Keratinocyte (primary cell): ENCODE results near the gene ZCWPW1. TPM values are rescaled to one million over a fixed set of nuclear protein-coding genes. Genes with fewer than 3 reads are reported as not detected.

ENCODE experiments used
- DNase-seq: peaks from one replicate; pipeline ENCODE4 v3.0.0-alpha.2; 2011; ENCODE audit warnings: low read depth, missing footprints, low spot score
- FAIRE-seq: peaks from 2 replicates; lab custom pipeline; 2011; peaks lifted over from hg19 to GRCh38; lab: Jason Lieb, UNC
- H2AFZ ChIP-seq: 2 replicates; pipeline ENCODE4 v1.6.0; 2012; ENCODE audit warnings: low read length, control low read depth, inconsistent platforms; ENCODE audit not compliant: control insufficient read depth
- H3K27ac ChIP-seq: 2 replicates; pipeline ENCODE4 v1.5.1; 2011; ENCODE audit warnings: low read length; ENCODE audit not compliant: control insufficient read depth, insufficient read depth
- H3K27me3 ChIP-seq: 3 replicates; pipeline ENCODE4 v1.6.0; 2011; ENCODE audit warnings: low read length; ENCODE audit not compliant: control insufficient read depth, insufficient read depth; ENCODE audit errors: extremely low read depth
- H3K36me3 ChIP-seq, 2 experiments: 2 replicates in 1 of 2; 3 replicates in 1 of 2; pipeline ENCODE4 v1.5.1; 2011; ENCODE audit warnings: low read length in 2 of 2, mild to moderate bottlenecking in 1 of 2; ENCODE audit not compliant: control insufficient read depth in 2 of 2, insufficient read depth in 2 of 2; ENCODE audit errors: extremely low read depth in 1 of 2
- H3K4me1 ChIP-seq: 3 replicates; pipeline ENCODE4 v1.5.1; 2011; ENCODE audit warnings: low read length; ENCODE audit not compliant: control insufficient read depth, insufficient read depth; ENCODE audit errors: extremely low read depth
- H3K4me2 ChIP-seq: 3 replicates; pipeline ENCODE4 v1.6.0; 2011; ENCODE audit warnings: low read depth, low read length; ENCODE audit not compliant: control insufficient read depth, insufficient read depth; ENCODE audit errors: extremely low read depth
- H3K4me3 ChIP-seq, 3 experiments: fragments of 200-600 bp in 1 of 3; sonication (generic) in 1 of 3; 2 replicates in 2 of 3; 3 replicates in 1 of 3; pipeline ENCODE4 v1.5.1; 2011 to 2016; ENCODE audit warnings: low read length in 3 of 3, mild to moderate bottlenecking in 3 of 3, control low read depth in 2 of 3, inconsistent platforms in 1 of 3, low read depth in 1 of 3, mixed read lengths in 1 of 3, mixed run types in 1 of 3, moderate library complexity in 1 of 3; ENCODE audit not compliant: control insufficient read depth in 2 of 3, insufficient read depth in 2 of 3; ENCODE audit errors: extremely low read depth in 1 of 3
- H3K79me2 ChIP-seq: 2 replicates; pipeline ENCODE4 v1.6.0; 2012; ENCODE audit warnings: low read length; ENCODE audit not compliant: control insufficient read depth, insufficient read depth
- H3K9ac ChIP-seq: 3 replicates; pipeline ENCODE4 v1.6.0; 2011; ENCODE audit warnings: low read length; ENCODE audit not compliant: control insufficient read depth, insufficient read depth; ENCODE audit errors: extremely low read depth
- H3K9me1 ChIP-seq: 3 replicates; pipeline ENCODE4 v1.6.0; 2011; ENCODE audit warnings: low read length; ENCODE audit not compliant: control insufficient read depth, insufficient read depth; ENCODE audit errors: extremely low read depth
- H3K9me3 ChIP-seq: 2 replicates; pipeline ENCODE4 v1.5.1; 2012; ENCODE audit warnings: low read depth, low read length; ENCODE audit not compliant: control insufficient read depth
- H4K20me1 ChIP-seq: 3 replicates; pipeline ENCODE4 v1.6.0; 2011; ENCODE audit warnings: low read length; ENCODE audit not compliant: control insufficient read depth, insufficient read depth; ENCODE audit errors: extremely low read depth
- EZH2 ChIP-seq: IDR thresholded peaks from one replicate; pipeline ENCODE4 v1.6.1; 2012; ENCODE audit warnings: inconsistent platforms, mild to moderate bottlenecking, low read length, moderate library complexity
- dilution Hi-C: fragments of 300-500 bp; cut with MboI; formaldehyde crosslinking; loops from one replicate; pipeline ENCODE4 v1.7.0; 2020; ENCODE audit warnings: low sequenced_read_pairs; ENCODE audit not compliant: extremely low pct_ligation_motif_present
- polyA plus RNA-seq, 5 experiments: library from polyadenylated mRNA; depleted of rRNA in 3 of 5; stranded (reverse) in 3 of 5; stranded (forward) in 1 of 5; unstranded in 1 of 5; fragments of >200 nt; gene quantifications; 1 replicate in 1 of 5; 2 replicates in 3 of 5; 3 replicates in 1 of 5; pipeline versions ENCODE4 v1.2.1 to v1.2.3, GENCODE V29; 2011 to 2012; ENCODE audit warnings: missing spikeins in 2 of 5, low read depth in 1 of 5, low replicate concordance in 1 of 5
- TF ChIP-seq, protein P1 (sequence below), 3 experiments: IDR thresholded peaks in 1 of 3; conservative IDR thresholded peaks in 1 of 3; optimal IDR thresholded peaks in 1 of 3; 2 replicates in 2 of 3; 3 replicates in 1 of 3; pipeline versions ENCODE3 to v1.5.1; 2011; ENCODE audit warnings: low read length in 3 of 3, mild to moderate bottlenecking in 3 of 3, moderate library complexity in 2 of 3, control low read depth in 1 of 3, inconsistent platforms in 1 of 3; ENCODE audit not compliant: insufficient read depth in 2 of 3; ENCODE audit errors: extremely low read depth in 1 of 3

ZCWPW1 gene
- polyA plus RNA-seq, 1 donor (not counting 4 experiments of a cell fraction or from before 2014, with no cell fraction given): 1.4 TPM

DNA sequence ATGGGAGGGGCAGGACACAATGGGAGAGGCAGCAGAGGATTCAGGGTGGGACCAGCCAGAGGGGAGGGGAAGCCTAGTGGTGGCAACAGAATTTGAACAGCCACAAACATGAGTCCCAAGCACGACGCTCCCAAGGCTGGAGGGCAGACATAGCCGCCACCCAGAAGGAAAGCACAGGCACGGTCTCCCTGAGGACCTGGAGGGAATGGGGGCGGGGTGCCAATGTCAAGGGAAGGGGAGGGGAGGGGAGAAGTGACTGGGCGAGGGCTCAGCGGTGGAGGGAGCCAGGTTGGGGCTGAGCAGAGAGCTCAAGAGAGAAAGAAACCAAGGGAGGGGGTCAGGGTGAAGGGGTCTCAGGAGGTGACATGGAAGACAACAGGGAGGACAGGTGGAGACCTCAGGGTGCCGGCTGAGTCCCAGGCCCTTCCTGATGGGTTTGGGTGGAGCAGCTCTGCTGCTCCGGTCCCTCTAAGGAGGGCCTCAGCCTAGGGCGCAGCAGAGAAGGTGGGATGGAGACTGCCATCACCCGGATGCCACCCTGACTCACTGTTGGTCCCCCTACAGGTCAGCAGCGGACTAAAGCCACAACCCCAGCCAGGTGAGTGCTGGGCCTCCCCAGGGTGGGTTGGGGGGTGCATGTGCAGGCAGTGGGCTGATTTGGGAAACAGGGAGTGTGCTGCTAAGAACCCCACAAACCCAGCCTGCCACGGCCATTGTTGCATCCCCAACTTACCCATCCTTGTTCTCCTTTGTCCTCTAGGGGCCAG, 31.0 kb downstream of the ZCWPW1 start:
- H3K27me3 ChIP-seq: peaks cover 12% of the 10 kb centered on the region
- no peak for FAIRE-seq

DNA sequence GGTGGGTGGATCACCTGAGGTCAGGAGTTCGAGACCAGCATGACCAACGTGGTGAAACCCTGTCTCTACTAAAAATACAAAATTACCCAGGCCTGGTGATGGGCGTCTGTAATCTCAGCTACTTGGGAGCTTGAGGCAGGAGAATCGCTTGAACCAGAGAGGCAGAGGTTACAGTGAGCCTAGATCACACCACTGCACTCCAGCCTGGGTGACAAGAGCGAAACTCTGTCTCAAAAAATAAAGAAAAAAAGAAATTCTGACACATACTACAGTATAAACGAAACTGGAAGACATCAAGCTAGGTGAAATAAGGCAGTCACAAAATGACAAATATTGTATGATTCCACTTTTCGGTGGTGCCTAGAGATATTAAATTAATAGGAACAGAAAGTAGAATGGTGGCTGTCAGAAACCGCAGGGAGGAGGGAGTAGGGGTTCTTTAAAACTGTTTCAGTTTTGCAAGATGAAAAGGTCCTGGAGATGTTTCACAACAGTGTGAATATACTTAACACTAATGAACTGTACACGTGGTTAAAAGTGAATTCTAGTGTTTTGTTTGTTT, 32.0 kb downstream of the ZCWPW1 start:
- Histone ChIP-seq H3K9me1 (no peaks in the 10 kb centered on the region), H3K79me2 (no peaks in the 10 kb centered on the region), H3K9ac (no peak overlapping the region), H3K4me1 (no peaks in the 10 kb centered on the region), H3K4me2 (no peak overlapping the region), H3K36me3 (no peaks in the 10 kb centered on the region), H3K27ac (no peak overlapping the region), H2AFZ (no peak overlapping the region), H4K20me1 (no peaks in the 10 kb centered on the region), H3K9me3 (no peaks in the 10 kb centered on the region), H3K27me3 (peaks cover 12% of the 10 kb centered on the region), H3K4me3 (no peak overlapping the region)
- no peak for FAIRE-seq
- DNase-seq: no peak
- TF ChIP-seq, protein P1, sequence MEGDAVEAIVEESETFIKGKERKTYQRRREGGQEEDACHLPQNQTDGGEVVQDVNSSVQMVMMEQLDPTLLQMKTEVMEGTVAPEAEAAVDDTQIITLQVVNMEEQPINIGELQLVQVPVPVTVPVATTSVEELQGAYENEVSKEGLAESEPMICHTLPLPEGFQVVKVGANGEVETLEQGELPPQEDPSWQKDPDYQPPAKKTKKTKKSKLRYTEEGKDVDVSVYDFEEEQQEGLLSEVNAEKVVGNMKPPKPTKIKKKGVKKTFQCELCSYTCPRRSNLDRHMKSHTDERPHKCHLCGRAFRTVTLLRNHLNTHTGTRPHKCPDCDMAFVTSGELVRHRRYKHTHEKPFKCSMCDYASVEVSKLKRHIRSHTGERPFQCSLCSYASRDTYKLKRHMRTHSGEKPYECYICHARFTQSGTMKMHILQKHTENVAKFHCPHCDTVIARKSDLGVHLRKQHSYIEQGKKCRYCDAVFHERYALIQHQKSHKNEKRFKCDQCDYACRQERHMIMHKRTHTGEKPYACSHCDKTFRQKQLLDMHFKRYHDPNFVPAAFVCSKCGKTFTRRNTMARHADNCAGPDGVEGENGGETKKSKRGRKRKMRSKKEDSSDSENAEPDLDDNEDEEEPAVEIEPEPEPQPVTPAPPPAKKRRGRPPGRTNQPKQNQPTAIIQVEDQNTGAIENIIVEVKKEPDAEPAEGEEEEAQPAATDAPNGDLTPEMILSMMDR (optimal IDR thresholded peaks at IDR 0.05 in 1 of 3, IDR thresholded peaks at IDR 0.05 in 1 of 3, conservative IDR thresholded peaks at IDR 0.05 in 1 of 3; ENCODE audit: extremely low read depth in 1 of 3, insufficient read depth in 2 of 3, low read length in 3 of 3): no peak
- no peak for TF ChIP-seq EZH2
- dilution Hi-C loops: no loop called here

More for the DNA sequence above, 31.0 kb downstream of the ZCWPW1 start:
- Histone ChIP-seq H3K4me3 (no peak overlapping the region), H3K9me3 (no peaks in the 10 kb centered on the region), H3K36me3 (no peaks in the 10 kb centered on the region), H3K79me2 (no peaks in the 10 kb centered on the region), H3K4me1 (no peaks in the 10 kb centered on the region), H3K4me2 (no peak overlapping the region), H4K20me1 (no peaks in the 10 kb centered on the region), H2AFZ (no peak overlapping the region), H3K9ac (no peak overlapping the region), H3K9me1 (no peaks in the 10 kb centered on the region), H3K27ac (no peak overlapping the region)
- DNase-seq: no peak
- TF ChIP-seq, protein P1 (optimal IDR thresholded peaks at IDR 0.05 in 1 of 3, IDR thresholded peaks at IDR 0.05 in 1 of 3, conservative IDR thresholded peaks at IDR 0.05 in 1 of 3; ENCODE audit: extremely low read depth in 1 of 3, insufficient read depth in 2 of 3, low read length in 3 of 3): no peak
- TF ChIP-seq EZH2: no peak
- dilution Hi-C loops: no loop called here
